Right atrium auricular region (tissue), 2 donors: ENCODE data around the gene HIPK2. TPM values are rescaled to one million over a fixed set of nuclear protein-coding genes. Genes with fewer than 3 reads are reported as not detected.
"Not testable (repeated sequence)": the region's sequence is repeated elsewhere in the genome, so short reads cannot be mapped to it uniquely, and the experiment has no call there.

Source experiments
- DNase-seq: peaks from one replicate; pipeline ENCODE4 v3.0.0-alpha.2; 2019; ENCODE audit warnings: low spot score
- H3K27ac ChIP-seq, 2 donors: fragments of 200-600 bp; sonication (generic); 1 replicate in 1 of 2; 2 replicates in 1 of 2; pipeline ENCODE4 v1.5.1; 2016 to 2019
- H3K27me3 ChIP-seq, 2 donors: fragments of 200-600 bp; sonication (generic); one replicate each; pipeline versions ENCODE4 v1.5.1 to v1.6.0; 2017 to 2019
- H3K36me3 ChIP-seq: fragments of 200-600 bp; sonication (generic); one replicate; pipeline ENCODE4 v1.5.1; 2016
- H3K4me1 ChIP-seq, 2 donors: fragments of 200-600 bp; sonication (generic); one replicate each; pipeline versions ENCODE4 v1.5.1 to v1.6.0; 2017 to 2019
- H3K4me3 ChIP-seq, 2 donors: fragments of 200-600 bp; sonication (generic); 1 replicate in 1 of 2; 2 replicates in 1 of 2; pipeline ENCODE4 v1.5.1; 2017 to 2019; ENCODE audit warnings: mild to moderate bottlenecking in 1 of 2, moderate library complexity in 1 of 2
- H3K9me3 ChIP-seq, 2 donors: fragments of 200-600 bp; sonication (generic); one replicate each; pipeline ENCODE4 v1.5.1; 2019
- total RNA-seq, 2 donors: library from RNA; depleted of rRNA; stranded (reverse); fragments of >200 nt; gene quantifications; one replicate each; pipeline ENCODE4 v1.1.0, GENCODE V29; 2016
- TF ChIP-seq, protein P1 (sequence below), 2 donors: fragments of 200-600 bp; sonication (generic); IDR thresholded peaks; one replicate each; pipeline ENCODE4 v1.5.1; 2019; ENCODE audit warnings: antibody characterized with exemption in 2 of 2

Gene HIPK2
- total RNA-seq, 2 donors from 2014 or later: 87.0 to 131 TPM

- no peak overlapping the region for H3K4me3 ChIP-seq
- TF ChIP-seq, protein P1, sequence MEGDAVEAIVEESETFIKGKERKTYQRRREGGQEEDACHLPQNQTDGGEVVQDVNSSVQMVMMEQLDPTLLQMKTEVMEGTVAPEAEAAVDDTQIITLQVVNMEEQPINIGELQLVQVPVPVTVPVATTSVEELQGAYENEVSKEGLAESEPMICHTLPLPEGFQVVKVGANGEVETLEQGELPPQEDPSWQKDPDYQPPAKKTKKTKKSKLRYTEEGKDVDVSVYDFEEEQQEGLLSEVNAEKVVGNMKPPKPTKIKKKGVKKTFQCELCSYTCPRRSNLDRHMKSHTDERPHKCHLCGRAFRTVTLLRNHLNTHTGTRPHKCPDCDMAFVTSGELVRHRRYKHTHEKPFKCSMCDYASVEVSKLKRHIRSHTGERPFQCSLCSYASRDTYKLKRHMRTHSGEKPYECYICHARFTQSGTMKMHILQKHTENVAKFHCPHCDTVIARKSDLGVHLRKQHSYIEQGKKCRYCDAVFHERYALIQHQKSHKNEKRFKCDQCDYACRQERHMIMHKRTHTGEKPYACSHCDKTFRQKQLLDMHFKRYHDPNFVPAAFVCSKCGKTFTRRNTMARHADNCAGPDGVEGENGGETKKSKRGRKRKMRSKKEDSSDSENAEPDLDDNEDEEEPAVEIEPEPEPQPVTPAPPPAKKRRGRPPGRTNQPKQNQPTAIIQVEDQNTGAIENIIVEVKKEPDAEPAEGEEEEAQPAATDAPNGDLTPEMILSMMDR (IDR thresholded peaks at IDR 0.05): no peak
- H3K9me3 ChIP-seq: no peaks in the 10 kb centered on the region
- H3K27ac ChIP-seq: peak overlapping the region; percentile 57 to 82
- no peaks in the 10 kb centered on the region for H3K36me3 ChIP-seq
- H3K27me3 ChIP-seq: no peaks in the 10 kb centered on the region
- DNase-seq: no peak
- peaks cover 0 to 26% of the 10 kb centered on the region in 2 donors for H3K4me1 ChIP-seq
Measured at GRCh38 chr7:139674752-139675126, 103.1 kb downstream of the HIPK2 start.

DNA sequence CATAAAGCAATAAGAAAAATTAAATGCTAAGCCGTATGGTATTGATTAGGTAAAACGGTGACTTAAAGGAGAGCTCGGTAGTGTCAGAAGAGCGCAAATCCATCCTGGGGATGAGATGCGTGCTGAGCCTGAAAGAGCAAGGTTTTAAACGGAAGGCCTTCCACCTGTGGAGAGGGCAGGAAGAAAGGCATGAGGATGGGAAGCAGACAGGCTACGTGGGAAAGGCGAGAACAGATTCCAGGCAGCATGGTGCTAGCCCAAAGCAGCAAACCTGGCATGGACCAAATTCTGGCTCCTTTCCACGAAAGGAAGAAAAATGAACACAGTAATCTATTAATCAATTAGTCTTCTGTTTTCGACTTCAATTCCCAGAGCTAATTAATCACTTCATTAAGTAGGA lies 103.5 kb downstream of the HIPK2 start:
- no peaks in the 10 kb centered on the region for H3K36me3 ChIP-seq
- H3K27me3 ChIP-seq: no peaks in the 10 kb centered on the region
- H3K4me3 ChIP-seq: no peak overlapping the region
- DNase-seq: no peak
- H3K9me3 ChIP-seq: no peaks in the 10 kb centered on the region
- TF ChIP-seq, protein P1 (IDR thresholded peaks at IDR 0.05): no peak
- H3K27ac ChIP-seq: peak overlapping the region; percentile 57 to 82
- peaks cover 0 to 22% of the 10 kb centered on the region in 2 donors for H3K4me1 ChIP-seq

GRCh38 chr7:139673762-139674161 lies 104.0 kb downstream of the HIPK2 start:
- no peaks in the 10 kb centered on the region for H3K27me3 ChIP-seq
- H3K9me3 ChIP-seq: no peaks in the 10 kb centered on the region
- H3K27ac ChIP-seq: peak overlapping the region in 1 of 2 donors; percentile 82
- TF ChIP-seq, protein P1 (IDR thresholded peaks at IDR 0.05): no peak
- H3K36me3 ChIP-seq: no peaks in the 10 kb centered on the region
- H3K4me1 ChIP-seq: peaks cover 0 to 21% of the 10 kb centered on the region in 2 donors
- no peak overlapping the region for H3K4me3 ChIP-seq
- no peak for DNase-seq

DNA sequence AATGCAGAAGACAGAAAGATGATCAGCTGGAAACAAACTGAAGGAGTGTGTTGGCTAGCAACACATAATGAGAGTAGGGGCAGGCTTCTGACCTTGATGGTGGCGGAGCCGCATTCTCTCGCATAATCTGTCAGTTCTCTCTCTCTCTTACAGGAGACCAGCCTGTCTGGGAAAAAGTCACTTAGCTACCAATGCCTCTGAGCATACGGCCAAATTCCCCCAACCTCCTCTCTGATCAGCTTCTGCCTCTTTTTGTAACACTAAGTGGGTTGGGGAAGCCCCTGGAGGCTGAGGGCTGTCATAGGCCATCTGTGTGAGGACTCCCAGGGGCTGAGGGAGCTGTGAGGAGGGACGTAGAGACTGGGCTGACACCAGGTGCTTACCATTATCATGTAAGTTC lies 104.6 kb downstream of the HIPK2 start:
- Histone ChIP-seq H3K27ac (peak overlapping the region; percentile 75 to 82), H3K27me3 (no peaks in the 10 kb centered on the region), H3K4me3 (no peak overlapping the region), H3K4me1 (peaks cover 0 to 21% of the 10 kb centered on the region in 2 donors), H3K36me3 (no peaks in the 10 kb centered on the region), H3K9me3 (no peaks in the 10 kb centered on the region)
- TF ChIP-seq, protein P1 (IDR thresholded peaks at IDR 0.05): no peak
- no peak for DNase-seq

GRCh38 chr7:139671967-139672366 lies 105.8 kb downstream of the HIPK2 start:
- H3K4me1 ChIP-seq: peaks cover 0 to 21% of the 10 kb centered on the region in 2 donors
- peak overlapping the region in 1 of 2 donors; percentile 82 for H3K27ac ChIP-seq
- DNase-seq: no peak
- TF ChIP-seq, protein P1 (IDR thresholded peaks at IDR 0.05): no peak
- no peak overlapping the region for H3K4me3 ChIP-seq
- no peaks in the 10 kb centered on the region for H3K36me3 ChIP-seq
- H3K9me3 ChIP-seq: no peaks in the 10 kb centered on the region
- no peaks in the 10 kb centered on the region for H3K27me3 ChIP-seq

- H3K9me3 ChIP-seq, H3K27ac ChIP-seq, DNase-seq, H3K36me3 ChIP-seq, H3K27me3 ChIP-seq, H3K4me3 ChIP-seq: not testable (repeated sequence)
- H3K4me1 ChIP-seq: peaks cover 0 to 21% of the 10 kb centered on the region in 2 donors
Measured at GRCh38 chr7:139670662-139671061, 107.1 kb downstream of the HIPK2 start.
